A549 (cell line): ENCODE data around the gene CLEC1A.

Source experiments
- CBX2 ChIP-seq: fragments of 200-600 bp; sonication (generic); IDR thresholded peaks from 2 replicates; pipeline ENCODE4 v1.6.1; 2016; ENCODE audit warnings: low read depth, mild to moderate bottlenecking, borderline replicate concordance
- CTCF ChIP-seq: fragments of >200 bp; sonication (Bioruptor Twin); formaldehyde crosslinking; IDR thresholded peaks from 3 replicates; pipeline ENCODE4 v1.5.1; 2016

DNA sequence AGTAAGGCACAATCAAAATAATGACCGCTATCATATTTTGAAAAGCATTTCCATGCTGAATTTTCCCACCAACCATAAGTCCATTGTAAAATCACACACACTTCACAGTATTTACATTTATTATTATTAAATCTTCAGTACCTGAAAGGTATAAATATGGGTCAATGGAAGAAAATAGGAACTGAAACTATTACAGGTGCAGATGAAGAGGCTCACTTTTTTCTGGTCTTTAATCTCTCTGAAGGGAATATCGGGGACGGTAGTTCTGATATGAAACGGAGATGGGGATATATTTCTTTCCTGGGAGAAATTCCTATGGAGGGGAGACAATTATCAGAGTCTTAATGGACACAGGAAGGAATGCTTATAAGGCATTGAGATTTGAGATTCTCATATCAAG lies 28.4 kb downstream of the CLEC1A start:
- no peak for TF ChIP-seq CTCF
- TF ChIP-seq CBX2, result no peak
